GM18861 (cell line): ENCODE measurements around the gene ADAMTS18.

Experiments used
- ATAC-seq: cut with Tn5 transposase; IDR thresholded peaks from one replicate; pipeline ENCODE4 v1.9.1; 2021; ENCODE audit not compliant: unreplicated experiment

Gene ADAMTS18

DNA sequence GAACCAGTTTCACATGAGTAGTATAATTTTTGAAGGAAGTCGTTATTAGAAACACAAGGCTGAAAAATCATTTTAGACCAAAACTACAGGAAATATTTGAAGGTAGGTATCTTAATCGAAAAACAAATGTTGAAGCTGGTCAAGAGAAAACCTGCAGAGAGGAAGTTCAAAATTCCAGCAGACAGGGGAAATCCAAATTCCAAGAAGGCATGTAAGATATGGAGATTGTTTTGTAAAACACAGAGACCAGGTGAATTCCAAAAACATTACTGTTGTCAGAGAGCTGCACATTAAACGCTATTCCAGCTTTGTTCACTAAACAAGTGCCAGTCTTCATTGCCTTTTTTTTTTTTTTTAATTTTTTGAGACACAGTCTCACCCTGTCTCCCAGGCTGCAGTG is 38.4 kb downstream of the ADAMTS18 start:
- no peak for ATAC-seq

DNA sequence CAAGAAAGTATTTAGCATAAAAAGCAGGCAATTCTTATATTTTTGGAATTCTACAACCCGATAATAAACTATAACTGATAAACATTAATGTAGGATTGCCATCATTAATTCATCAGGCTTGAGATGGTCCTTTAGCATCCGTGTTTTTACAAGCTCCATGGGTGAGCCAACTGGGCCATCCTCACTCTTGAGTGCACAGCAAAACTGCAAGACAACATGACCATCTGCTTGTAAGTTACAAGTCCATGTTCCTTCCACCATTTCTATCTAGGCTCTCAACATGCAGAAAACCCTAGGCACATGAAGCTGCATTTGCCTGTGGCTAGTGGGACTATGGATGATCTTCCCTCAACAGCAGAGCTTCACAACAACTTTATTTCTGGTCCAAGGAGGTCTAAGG is 40.1 kb downstream of the ADAMTS18 start:
- ATAC-seq, result no peak

DNA sequence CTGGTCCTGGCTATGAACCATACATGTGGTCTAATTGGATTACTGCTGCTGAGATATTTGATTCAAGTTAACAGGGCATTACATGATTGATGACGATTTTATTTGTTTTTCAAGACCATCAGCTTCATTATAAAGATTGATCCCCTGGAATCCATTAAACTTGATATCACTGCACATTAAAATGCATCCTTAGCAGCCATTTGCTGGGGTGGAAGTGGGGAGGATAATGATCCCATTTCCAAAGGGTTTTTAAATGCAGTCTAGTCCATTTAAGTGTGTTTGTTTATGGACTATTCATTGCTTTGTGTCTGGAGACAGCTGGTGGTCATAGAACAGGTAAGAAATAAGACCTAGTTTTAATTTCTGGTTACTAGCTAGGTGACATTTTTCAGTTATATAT is 40.9 kb downstream of the ADAMTS18 start:
- ATAC-seq, result no peak

DNA sequence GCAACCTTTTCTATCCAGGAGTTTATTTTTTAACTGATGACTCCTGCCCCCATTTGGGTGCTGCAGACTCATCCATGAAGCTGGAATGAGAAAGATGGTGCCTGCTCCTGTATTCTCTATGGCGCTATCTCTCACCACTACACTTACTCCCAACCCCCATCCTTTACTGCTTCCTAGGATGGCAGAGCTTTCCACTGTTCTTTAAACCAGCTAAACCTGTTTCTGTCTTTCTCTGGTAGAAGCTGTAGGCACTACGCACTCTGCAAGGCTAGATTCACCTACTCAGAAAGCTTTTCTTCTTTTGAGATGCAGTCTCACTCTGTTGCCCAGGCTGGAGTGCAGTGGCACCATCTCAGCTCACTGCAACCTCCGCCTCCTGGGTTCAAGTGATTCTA is 47.0 kb downstream of the ADAMTS18 start:
- ATAC-seq, result no peak

DNA sequence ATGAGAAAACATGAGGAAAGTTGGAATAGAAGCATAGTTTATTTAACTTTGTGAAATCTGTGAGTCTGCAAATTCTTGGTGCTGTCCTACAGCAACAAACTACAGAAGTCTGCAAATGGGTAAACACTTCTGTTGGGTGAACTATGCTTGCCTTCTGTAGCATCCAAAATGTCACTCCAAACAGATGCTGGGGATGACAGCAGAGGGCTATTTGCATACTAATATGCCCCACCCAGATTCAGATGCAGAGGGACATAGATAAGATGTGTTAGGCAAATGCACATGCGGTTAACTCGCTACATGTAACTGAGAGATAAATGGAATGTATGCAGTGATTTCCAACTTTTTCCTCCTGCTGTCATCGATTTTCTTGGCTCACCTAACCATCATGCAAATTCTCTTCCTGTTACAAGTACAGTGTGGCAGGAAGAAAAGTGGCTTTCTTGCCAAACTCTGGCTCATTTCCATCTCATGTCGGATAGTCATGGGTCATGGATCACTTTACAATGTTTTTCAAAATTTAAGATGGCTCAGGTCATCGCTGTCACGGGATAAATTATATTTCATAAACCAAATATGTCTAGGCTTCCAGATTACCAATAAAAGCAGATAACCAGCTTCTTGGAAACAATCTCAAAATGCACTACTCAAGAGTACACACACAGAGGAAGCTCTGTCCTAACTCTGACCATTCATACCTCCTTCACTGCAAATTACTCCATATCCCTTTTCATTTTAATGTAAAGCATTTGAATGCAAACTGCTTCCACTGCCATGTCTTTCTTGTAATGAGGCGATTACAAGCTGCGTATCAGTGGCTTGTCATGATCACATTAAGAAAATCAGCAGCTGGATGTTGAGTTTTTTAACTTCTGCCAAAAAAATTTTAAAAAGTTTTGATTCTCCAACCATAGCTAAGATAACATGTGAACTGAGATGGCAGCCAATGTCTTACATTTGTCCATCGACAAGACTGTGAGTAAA is 47.7 kb downstream of the ADAMTS18 start:
- no peak for ATAC-seq

DNA sequence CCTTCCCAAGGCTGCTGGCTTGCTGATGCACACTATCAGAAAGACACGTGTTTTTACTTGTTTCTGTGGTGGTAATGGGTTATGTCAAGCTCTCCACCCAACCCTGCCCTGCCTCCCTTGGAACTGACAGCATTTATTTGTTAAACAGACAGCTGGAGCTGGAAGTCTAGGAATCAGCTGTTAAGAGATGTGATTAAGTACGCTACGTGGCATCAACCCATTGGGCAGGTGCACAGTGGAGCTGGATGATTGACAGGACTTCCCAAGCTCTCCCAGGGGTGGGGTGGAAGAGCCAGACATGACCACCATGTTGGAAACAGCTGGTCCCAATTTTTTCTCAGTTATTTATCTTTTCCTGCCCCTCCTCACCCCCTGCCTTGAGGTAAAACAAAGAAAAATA is 49.4 kb downstream of the ADAMTS18 start:
- no peak for ATAC-seq

DNA sequence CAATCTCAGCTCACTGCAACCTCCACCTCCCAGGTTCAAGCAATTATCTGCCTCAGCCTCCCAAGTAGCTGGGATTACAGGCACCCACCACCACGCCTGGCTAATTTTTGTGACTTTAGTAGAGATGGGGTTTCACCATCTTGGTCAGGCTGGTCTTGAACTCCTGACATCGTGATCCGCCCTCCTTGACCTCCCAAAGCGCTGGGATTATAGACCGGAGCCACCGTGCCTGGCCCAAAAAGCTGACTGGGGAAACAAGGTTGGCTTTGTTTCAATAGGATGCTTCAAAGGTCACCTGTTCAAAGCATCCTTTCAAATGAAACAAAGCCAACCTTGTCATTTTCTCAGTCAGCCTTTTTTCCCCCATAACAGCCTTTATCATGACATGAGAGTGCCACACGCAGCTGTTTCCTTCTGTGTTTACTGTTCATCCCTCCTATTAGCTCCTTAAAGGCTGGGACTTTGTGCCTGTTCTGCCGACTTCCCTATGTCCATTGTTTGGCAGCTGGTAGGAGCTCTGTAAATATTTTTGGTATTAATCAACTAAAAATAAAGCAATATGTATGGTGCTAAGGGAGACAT is 51.1 kb downstream of the ADAMTS18 start:
- no peak for ATAC-seq

DNA sequence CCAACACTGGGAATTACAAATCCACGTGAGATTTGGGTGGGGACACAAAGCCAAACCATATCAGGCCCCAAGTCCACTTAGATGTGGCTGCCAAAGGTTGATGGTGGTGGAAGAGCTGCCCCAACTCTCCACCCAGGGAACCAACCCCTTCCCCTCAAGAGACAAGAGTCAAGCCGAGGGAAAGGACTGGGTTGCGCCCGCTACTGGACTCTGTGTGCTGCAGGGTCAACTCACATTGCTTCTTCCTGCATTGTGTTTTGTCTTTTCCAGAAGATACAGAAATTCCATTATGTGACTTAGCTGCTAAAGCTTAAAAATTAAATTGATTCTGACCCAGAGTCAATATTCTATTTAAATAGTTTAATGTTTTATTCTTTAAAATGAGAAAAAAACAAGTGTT is 58.5 kb downstream of the ADAMTS18 start:
- ATAC-seq, result no peak

DNA sequence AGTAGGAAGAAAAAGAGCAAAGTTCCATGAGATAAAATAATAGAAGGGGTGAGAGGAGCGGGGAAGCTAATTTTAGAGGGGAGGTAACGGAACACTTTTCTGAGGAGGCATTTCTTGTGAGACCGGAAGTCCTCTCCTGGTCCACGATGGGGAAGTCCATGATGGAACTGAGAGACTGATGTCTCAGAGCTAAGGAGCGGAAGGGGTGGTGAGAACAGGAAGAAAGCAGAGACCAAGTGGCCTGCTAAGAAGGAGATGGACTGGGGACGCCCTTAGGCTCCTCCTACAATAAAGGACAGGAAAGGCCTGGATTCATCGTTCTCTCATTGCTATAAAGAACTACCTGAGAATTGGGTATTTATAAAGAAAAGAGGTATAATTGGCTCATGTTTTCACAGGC is 59.4 kb downstream of the ADAMTS18 start:
- ATAC-seq, result no peak

DNA sequence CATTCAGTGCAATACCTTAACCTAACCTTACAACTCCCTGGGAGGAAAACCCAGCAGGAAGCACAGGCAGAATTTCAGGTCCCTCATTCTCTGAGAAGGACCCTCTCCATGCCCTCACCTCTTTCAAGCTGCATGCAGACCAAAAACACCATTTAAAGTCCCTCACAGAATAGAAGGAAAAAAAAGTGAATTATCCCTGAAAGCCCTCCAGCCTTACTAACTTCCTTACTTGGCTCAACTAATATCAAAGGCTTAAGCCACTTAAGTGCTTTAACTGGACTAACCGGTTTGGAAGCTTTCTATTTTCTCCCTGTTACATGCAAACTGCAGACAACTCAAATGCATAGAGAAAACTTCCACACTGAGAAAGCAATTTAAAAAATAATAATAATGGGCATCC is 60.5 kb downstream of the ADAMTS18 start:
- ATAC-seq, result no peak

DNA sequence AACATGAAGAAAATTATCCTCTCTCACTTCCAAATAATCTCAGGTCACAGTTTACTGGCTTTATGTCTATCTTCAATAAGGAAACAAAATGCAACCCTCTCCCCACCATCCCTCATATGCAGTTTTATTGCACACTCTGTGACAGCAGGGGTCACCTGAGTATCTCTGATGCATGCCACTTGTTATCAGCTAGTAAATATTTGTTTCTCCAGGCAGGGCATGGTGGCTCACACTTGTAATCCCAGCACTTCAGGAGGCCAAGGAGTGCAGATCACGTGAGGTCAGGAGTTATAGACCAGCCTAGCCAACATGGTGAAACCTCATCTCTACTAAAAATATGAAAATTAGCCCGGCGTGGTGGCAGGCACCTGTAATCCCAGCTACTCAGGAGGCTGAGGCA is 61.1 kb downstream of the ADAMTS18 start:
- no peak for ATAC-seq

DNA sequence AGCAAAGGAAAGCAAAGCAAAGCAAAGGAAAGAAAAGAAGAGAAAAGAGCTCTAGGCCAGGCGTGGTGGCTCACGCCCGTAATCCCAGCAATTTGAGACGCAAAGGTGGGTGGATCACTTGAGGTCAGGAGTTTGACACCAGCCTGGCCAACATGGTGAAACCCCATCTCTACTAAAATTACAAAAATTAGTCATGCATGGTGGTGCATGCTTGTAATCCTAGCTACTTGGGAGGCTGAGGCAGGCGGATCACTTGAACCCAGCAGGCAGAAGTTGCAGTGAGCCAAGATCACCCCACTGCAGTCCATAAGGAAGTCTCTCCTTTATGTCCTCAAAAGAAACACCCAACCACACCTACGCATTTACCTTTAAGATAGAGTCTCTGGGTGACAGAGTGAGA is 70.1 kb downstream of the ADAMTS18 start:
- ATAC-seq, result no peak

DNA sequence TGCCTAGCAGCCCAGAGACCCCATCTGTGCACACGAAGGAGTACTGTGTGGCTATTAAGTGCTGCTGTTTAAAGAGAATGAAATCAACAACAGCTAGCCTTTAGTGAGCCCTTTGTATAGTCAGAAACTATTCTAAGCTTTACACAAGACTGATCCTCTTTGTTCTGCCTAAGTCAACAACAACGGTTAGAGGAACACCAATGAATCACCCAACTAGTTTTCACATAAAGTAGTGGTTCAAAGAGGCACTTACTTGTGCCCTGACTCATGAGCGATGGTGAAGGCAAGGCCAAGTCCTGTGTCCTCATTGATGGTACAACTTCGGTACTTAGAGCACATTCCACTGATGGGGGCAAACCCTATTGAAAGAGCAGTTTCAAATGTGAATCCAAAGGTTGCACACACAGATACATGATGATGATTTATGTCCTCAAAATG is 75.8 kb downstream of the ADAMTS18 start:
- ATAC-seq, result no peak

DNA sequence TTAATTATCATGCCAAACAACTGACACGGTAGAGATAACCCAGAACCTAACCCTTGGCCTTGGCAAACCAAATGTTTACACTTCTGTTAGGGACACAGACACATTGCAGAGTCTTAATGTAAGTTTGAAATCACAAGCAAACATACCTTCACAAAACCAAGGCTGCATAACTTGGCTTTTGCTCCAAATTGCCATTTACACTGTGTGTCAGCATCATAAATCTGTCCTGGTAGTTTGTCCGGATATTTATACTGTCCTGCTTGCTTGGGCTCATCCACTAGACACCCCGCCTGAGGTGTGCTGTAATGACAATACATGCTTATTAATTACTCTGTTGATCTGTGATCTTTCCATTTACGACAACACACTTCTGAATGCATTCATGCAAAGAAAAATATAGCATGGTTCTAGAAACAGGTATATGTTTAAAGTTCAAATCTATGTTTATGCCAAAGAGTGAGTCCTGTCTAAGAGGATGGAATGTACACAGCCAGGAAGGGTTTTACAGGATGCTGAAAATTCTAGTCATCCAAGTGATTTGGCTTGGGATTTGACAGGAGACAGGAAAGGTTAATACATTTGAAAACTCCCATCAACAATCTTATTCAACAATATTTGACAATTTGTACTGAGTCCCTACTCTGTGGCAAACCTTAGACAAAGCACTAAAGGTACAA is 81.1 kb downstream of the ADAMTS18 start:
- no peak for ATAC-seq

DNA sequence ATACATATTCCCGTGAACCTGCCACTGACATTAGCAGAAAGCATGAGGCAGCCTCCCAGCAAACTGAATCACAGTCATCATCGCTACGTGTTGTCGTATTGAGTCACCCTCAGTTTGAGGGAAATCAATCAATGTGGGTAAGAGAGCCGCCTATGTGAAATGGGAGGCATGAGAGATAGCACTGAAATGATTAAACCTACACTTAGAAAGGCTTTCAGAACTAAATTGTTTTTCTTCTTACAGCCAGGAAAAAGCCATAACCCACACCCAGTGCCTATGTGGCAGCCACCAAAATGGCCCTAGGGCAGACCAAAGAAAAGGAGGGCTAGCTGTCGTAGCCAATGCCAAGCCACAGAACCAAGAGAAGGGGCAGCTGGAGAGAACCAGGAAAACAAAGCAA is 90.5 kb downstream of the ADAMTS18 start:
- no peak for ATAC-seq

DNA sequence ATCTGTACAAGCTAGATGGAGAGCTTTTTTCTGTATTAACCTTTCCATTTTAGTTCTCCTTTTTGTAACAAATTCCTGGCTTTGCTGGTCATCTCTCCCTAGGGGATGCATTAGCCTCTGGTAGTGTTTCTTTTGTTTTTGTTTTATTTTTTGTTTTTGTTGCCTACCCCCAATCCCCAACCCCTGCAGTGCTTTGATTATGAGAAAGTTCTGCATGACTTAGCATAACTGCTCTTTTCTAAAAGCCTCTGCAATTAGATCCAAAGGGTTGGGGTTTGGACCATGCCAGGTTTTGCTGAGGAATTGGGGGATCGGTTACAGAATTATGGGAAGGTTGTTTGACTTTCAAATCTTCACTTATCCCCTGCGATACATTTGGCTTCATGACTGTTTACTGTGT is 98.2 kb downstream of the ADAMTS18 start:
- ATAC-seq, result no peak

DNA sequence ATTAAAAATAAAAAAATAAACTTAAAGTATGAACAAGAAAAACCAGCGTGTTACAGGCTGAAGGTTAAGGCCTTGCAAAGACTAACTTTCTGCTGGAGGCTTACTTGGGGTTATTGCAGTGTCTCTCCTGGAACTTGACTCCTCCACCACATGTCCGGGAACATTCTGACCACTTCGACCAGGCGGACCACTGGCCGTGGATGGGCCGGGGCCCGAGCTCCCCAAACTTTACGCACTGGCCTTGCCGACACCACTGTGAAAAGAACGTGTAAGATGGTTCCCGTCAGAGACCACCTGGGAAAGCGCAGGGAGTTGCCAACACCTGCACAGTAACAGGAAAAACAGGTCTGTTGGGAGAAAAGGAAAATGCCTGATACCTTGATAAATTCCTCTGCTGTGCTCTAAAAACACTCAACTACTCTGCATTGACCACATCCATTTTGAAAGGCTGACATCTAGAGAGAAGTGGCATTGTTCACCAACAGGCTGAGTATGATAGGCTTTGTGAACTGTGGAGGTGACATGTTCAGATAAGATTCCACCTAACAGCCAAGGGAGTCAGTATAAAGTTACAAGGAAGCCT is 99.1 kb downstream of the ADAMTS18 start:
- ATAC-seq, result no peak

DNA sequence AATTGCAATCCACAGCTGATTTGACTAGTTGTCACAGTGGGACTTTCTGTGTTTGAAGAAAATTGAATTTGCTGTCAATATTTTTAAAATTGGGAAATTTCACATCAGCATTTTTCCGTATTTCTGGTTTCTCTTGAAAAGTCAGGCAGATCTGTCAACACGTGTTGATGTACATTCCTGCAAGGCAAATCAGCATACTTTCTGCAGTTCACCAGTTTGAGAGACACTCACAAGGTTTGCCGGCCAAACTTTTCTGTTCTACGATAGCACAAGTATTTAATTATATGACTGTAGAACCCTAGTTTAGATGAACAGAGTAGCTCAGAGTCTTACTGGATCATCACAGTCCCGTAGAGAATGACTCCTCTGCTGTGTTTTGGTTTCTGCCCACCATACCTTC is 102.0 kb downstream of the ADAMTS18 start:
- no peak for ATAC-seq

DNA sequence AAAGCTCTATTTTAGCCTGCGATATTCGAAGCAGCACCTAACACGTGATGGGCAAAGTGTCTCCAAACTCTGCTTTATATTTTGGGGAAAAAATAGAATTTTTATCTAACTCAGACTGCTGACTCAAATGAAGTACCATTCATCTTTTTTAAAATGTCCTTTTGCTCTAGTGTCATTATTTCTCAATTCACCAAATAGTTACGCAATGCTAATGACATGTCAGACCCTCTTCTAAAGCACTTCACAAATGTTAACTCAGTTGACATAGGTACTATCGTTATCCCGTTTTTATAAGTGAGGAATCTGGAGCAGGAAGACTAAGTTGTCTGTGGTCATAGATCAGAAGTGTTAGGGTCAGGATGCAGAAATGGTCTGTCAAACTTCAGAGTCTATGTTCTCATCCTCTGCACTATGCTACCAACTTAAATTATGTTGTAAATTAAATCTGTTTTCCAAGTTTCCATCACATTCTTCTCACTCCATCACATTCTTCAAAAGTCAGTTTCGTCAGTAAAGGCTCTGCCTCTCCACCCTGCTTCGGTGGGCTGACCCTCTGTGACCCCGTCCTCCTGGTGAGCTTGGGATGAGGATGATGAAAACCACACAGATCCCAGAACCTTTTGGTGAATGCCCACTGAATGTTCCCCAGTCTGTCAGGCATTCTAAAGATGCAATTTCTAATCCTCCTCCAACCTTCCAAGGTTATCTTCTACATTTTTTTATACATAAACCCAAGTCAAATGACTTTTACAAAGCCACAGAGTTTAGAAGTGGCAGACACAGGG is 102.8 kb downstream of the ADAMTS18 start:
- ATAC-seq, result no peak

DNA sequence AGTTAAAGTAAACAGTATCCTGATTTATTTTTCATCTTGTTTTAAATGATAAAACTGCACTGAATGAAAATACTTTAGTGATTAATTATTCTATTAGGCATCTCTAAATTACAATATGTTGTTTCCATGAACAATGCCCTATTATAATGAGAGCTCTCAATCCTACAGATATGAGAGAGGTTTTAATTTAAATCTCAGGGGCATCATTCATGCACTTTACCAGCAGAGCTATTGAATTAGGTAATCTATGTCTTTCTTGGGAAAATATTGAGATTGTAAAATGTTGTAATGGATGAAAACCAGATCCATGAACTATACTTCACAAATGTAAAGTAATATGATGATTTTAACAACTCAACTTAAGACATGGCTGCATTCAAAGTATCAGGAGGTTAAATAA is 103.8 kb downstream of the ADAMTS18 start:
- no peak for ATAC-seq
